Caco-2 (cell line): ENCODE measurements around the gene LCMT2. TPM values are rescaled to one million over a fixed set of nuclear protein-coding genes. Genes with fewer than 3 reads are reported as not detected.

Experiments used
- BruUV-seq: library from RNA; stranded (reverse); fragments of 400-500 nt; replicated peaks from 2 replicates; lab custom pipeline; 2021; lab: Mats Ljungman, UMichigan
- CTCF ChIA-PET: fragments of 300-600 bp; sonication (Branson Sonifier 250); formaldehyde crosslinking; loops from one replicate; lab custom pipeline; 2022; ENCODE audit warnings: antibody characterized with exemption; lab: Charles Lee
- POLR2A ChIA-PET: fragments of 300-600 bp; sonication (Branson Sonifier 250); formaldehyde crosslinking; loops from one replicate; lab custom pipeline; 2022; ENCODE audit warnings: antibody characterized with exemption; lab: Charles Lee
- DNase-seq, 2 experiments: peaks; one replicate each; pipeline versions ENCODE4 v3.0.0 to v3.0.0-alpha.2; 2020 to 2022
- H3K27me3 ChIP-seq: replicated peaks from 2 replicates; pipeline ENCODE4 v1.6.0; 2011; ENCODE audit warnings: low read length; ENCODE audit not compliant: control insufficient read depth, insufficient read depth
- H3K36me3 ChIP-seq: 2 replicates; pipeline ENCODE4 v1.5.1; 2011; ENCODE audit warnings: low read length; ENCODE audit not compliant: control insufficient read depth, insufficient read depth
- H3K4me1 ChIP-seq: fragments of 250-450 bp; sonication (Bioruptor Pico); 2 replicates; pipeline ENCODE4 v1.5.1; 2020; ENCODE audit warnings: mild to moderate bottlenecking
- H3K4me3 ChIP-seq: 2 replicates; pipeline ENCODE4 v1.5.1; 2011; ENCODE audit warnings: low read depth, mild to moderate bottlenecking, control low read depth, low read length
- H3K9me3 ChIP-seq: fragments of 250-450 bp; sonication (Bioruptor Pico); 2 replicates; pipeline ENCODE4 v1.5.1; 2020; ENCODE audit warnings: mild to moderate bottlenecking, moderate library complexity
- H3K27ac Mint-ChIP-seq: one replicate; pipeline ENCODE4 v1.8.0; 2022; ENCODE audit warnings: mixed read lengths; ENCODE audit not compliant: unreplicated experiment
- H3K27me3 Mint-ChIP-seq: one replicate; pipeline ENCODE4 v1.8.0; 2022; ENCODE audit warnings: mixed read lengths; ENCODE audit not compliant: insufficient read depth, unreplicated experiment
- H3K36me3 Mint-ChIP-seq: one replicate; pipeline ENCODE4 v1.8.0; 2022; ENCODE audit warnings: mild to moderate bottlenecking, mixed read lengths; ENCODE audit not compliant: insufficient read depth, unreplicated experiment
- H3K4me1 Mint-ChIP-seq: one replicate; pipeline ENCODE4 v1.8.0; 2022; ENCODE audit warnings: low read depth, mixed read lengths; ENCODE audit not compliant: unreplicated experiment
- H3K4me3 Mint-ChIP-seq: one replicate; pipeline ENCODE4 v1.8.0; 2022; ENCODE audit warnings: mild to moderate bottlenecking, moderate library complexity, mixed read lengths; ENCODE audit not compliant: unreplicated experiment
- H3K9me3 Mint-ChIP-seq: one replicate; pipeline ENCODE4 v1.8.0; 2022; ENCODE audit warnings: mixed read lengths; ENCODE audit not compliant: unreplicated experiment
- CTCF ChIP-seq, 2 experiments: fragments of 200-600 bp in 1 of 2; IDR thresholded peaks; 1 replicate in 1 of 2; 2 replicates in 1 of 2; pipeline versions ENCODE4 v1.5.1 to v1.8.0; 2011 to 2022; ENCODE audit warnings: antibody characterized with exemption in 1 of 2, control low read depth in 1 of 2, inconsistent platforms in 1 of 2, low read depth in 1 of 2, low read length in 1 of 2, mild to moderate bottlenecking in 1 of 2, moderate library complexity in 1 of 2; ENCODE audit not compliant: insufficient read depth in 1 of 2, severe bottlenecking in 1 of 2, unreplicated experiment in 1 of 2
- intact Hi-C: fragments of 100-400 bp; cut with micrococcal nuclease; formaldehyde crosslinking; loops from one replicate; pipeline ENCODE4 v1.10.0; 2022; ENCODE audit not compliant: unreplicated experiment
- total RNA-seq: library from RNA; stranded (reverse); gene quantifications from 2 replicates; pipeline ENCODE4 v1.2.3, GENCODE V29; 2022

LCMT2 gene
- total RNA-seq, 1 experiment from 2014 or later = 7.9 TPM

- no peak for TF ChIP-seq CTCF (IDR thresholded peaks at IDR 0.05; ENCODE audit: insufficient read depth in 1 of 2, low read depth in 1 of 2, low read length in 1 of 2, severe bottlenecking in 1 of 2, unreplicated experiment in 1 of 2)
- peaks cover 16% of the 10 kb centered on the region for H3K4me1 Mint-ChIP-seq
- no peak within 1 kb of the TSS for H3K4me3 Mint-ChIP-seq
- CTCF ChIA-PET = no interaction called here
- no peak within 1 kb of the TSS for H3K27ac Mint-ChIP-seq
- Histone ChIP-seq H3K4me1 (peaks cover 14% of the 10 kb centered on the region), H3K36me3 (no peaks in the 10 kb centered on the region), H3K4me3 (no peak within 1 kb of the TSS), H3K27me3 (no peaks in the 10 kb centered on the region), H3K9me3 (no peaks in the 10 kb centered on the region)
- peaks cover 4% of the 10 kb centered on the region for H3K36me3 Mint-ChIP-seq
- BruUV-seq = no TSS peak
- no peak for DNase-seq
- no peaks in the 10 kb centered on the region for H3K9me3 Mint-ChIP-seq
- intact Hi-C loops = no loop called here
- POLR2A ChIA-PET = no interaction called here
- H3K27me3 Mint-ChIP-seq = no peaks in the 10 kb centered on the region
Measured at GRCh38 chr15:43302205-43302817, 28.1 kb downstream of the LCMT2 start, which contains the start of gene TGM7. TSS of gene TGM7 (minus strand) at chr15:43302255.

- CTCF ChIA-PET = interaction anchor here (0.6 kb wide), 1 partner anchor 629 kb away, joined by 5 read pairs; no protein-coding TSS in a partner anchor
- POLR2A ChIA-PET = no interaction called here
- intact Hi-C loops = no loop called here
Measured at GRCh38 chr15:43299884-43300283, 30.5 kb downstream of the LCMT2 start.

GRCh38 chr15:43299411-43299810 lies 31.0 kb downstream of the LCMT2 start:
- no peak for TF ChIP-seq CTCF (IDR thresholded peaks at IDR 0.05; ENCODE audit: insufficient read depth in 1 of 2, low read depth in 1 of 2, low read length in 1 of 2, severe bottlenecking in 1 of 2, unreplicated experiment in 1 of 2)
- H3K36me3 ChIP-seq = no peaks in the 10 kb centered on the region
- Mint-ChIP-seq H3K4me1 (peaks cover 16% of the 10 kb centered on the region), H3K27ac (no peak overlapping the region), H3K4me3 (no peak overlapping the region), H3K36me3 (peaks cover 4% of the 10 kb centered on the region), H3K27me3 (no peaks in the 10 kb centered on the region), H3K9me3 (no peaks in the 10 kb centered on the region)
- ChIA-PET CTCF (no interaction called here), POLR2A (no interaction called here)
- intact Hi-C loops = no loop called here
- no peaks in the 10 kb centered on the region for H3K27me3 ChIP-seq
- no peak overlapping the region for H3K4me3 ChIP-seq
- no peak for DNase-seq
- H3K9me3 ChIP-seq = no peaks in the 10 kb centered on the region
- H3K4me1 ChIP-seq = peaks cover 14% of the 10 kb centered on the region
- BruUV-seq = no TSS peak

More at GRCh38 chr15:43299884-43300283, 30.5 kb downstream of the LCMT2 start:
- Histone ChIP-seq H3K27me3 (no peaks in the 10 kb centered on the region), H3K36me3 (no peaks in the 10 kb centered on the region), H3K4me1 (peaks cover 14% of the 10 kb centered on the region), H3K9me3 (no peaks in the 10 kb centered on the region), H3K4me3 (no peak overlapping the region)
- Mint-ChIP-seq H3K9me3 (no peaks in the 10 kb centered on the region), H3K27ac (no peak overlapping the region), H3K4me1 (peaks cover 16% of the 10 kb centered on the region), H3K4me3 (no peak overlapping the region), H3K27me3 (no peaks in the 10 kb centered on the region), H3K36me3 (peaks cover 4% of the 10 kb centered on the region)
- no TSS peak for BruUV-seq
- no peak for TF ChIP-seq CTCF (IDR thresholded peaks at IDR 0.05; ENCODE audit: insufficient read depth in 1 of 2, low read depth in 1 of 2, low read length in 1 of 2, severe bottlenecking in 1 of 2, unreplicated experiment in 1 of 2)
- peak; percentile 18 to 56 for DNase-seq
